ENCODE data around the gene COL4A6.

COL4A6 gene

GRCh38 chrX:108307132-108308085 lies 130.8 kb downstream of the COL4A6 start:
- H3K36me3 ChIP-seq (ENCODE audit: insufficient read depth, low read length): no peaks in the 10 kb centered on the region
- H2AFZ ChIP-seq (ENCODE audit: low read depth, low read length): no peak overlapping the region
- no peaks in the 10 kb centered on the region for H3K27me3 ChIP-seq (ENCODE audit: insufficient read depth, low read length)
- H3K4me3 ChIP-seq (ENCODE audit: low read length): no peak overlapping the region
- H3K9me3 ChIP-seq (ENCODE audit: low read length): no peaks in the 10 kb centered on the region
- H3K4me1 ChIP-seq (ENCODE audit: insufficient read depth, low read length): no peaks in the 10 kb centered on the region

- H3K27me3 ChIP-seq (ENCODE audit: insufficient read depth, low read length): no peaks in the 10 kb centered on the region
- H3K9me3 ChIP-seq (ENCODE audit: low read length): no peaks in the 10 kb centered on the region
- no peaks in the 10 kb centered on the region for H3K4me1 ChIP-seq (ENCODE audit: insufficient read depth, low read length)
- H3K36me3 ChIP-seq (ENCODE audit: insufficient read depth, low read length): no peaks in the 10 kb centered on the region
- H3K4me3 ChIP-seq (ENCODE audit: low read length): no peak overlapping the region
- no peak overlapping the region for H2AFZ ChIP-seq (ENCODE audit: low read depth, low read length)
Observed at GRCh38 chrX:108306086-108306485, 132.1 kb downstream of the COL4A6 start.

DNA sequence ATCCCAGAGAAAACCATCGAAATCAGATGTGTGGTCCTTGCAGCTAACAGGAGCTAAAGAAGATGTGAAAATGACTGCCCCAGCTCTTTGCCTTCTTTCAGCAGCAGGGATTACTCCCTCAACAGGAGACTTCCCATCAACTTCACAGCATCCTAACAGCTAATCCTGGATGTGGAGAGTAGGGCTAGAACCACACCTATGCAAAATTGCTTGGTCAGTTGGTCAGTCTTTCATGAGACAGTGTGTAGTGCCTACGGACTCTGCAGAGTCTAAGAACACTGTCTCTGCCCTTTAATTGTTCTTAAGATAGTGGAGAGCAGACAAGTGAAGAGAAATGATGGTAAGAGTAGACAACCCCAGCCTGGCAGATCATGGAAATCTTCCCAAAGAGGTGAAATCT lies 133.5 kb downstream of the COL4A6 start:
- H3K4me3 ChIP-seq (ENCODE audit: low read length): no peak overlapping the region
- no peak overlapping the region for H2AFZ ChIP-seq (ENCODE audit: low read depth, low read length)
- H3K27me3 ChIP-seq (ENCODE audit: insufficient read depth, low read length): no peaks in the 10 kb centered on the region
- H3K4me1 ChIP-seq (ENCODE audit: insufficient read depth, low read length): peaks cover 3% of the 10 kb centered on the region
- H3K36me3 ChIP-seq (ENCODE audit: insufficient read depth, low read length): no peaks in the 10 kb centered on the region
- H3K9me3 ChIP-seq (ENCODE audit: low read length): no peaks in the 10 kb centered on the region

DNA sequence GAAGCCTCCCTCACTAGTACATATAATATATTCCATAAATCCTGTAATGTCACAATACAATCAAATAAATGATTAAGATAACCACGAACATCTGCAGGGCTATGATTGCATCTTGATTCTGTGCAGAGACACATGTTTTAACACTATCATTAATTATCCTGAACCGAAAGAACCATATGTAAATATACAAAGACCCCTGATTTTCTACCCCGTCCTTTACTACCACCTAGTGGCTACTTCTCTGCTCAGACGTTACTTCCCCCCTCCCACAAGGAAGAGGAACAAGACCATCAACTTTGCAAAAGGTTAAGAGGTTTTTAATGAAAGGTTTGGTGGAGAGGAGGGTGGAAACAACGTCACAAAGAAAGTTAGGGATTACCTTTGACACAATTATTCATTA lies 134.0 kb downstream of the COL4A6 start:
- H3K36me3 ChIP-seq (ENCODE audit: insufficient read depth, low read length): no peaks in the 10 kb centered on the region
- no peaks in the 10 kb centered on the region for H3K27me3 ChIP-seq (ENCODE audit: insufficient read depth, low read length)
- H3K4me1 ChIP-seq (ENCODE audit: insufficient read depth, low read length): peaks cover 8% of the 10 kb centered on the region
- H3K9me3 ChIP-seq (ENCODE audit: low read length): no peaks in the 10 kb centered on the region
- H2AFZ ChIP-seq (ENCODE audit: low read depth, low read length): no peak overlapping the region
- H3K4me3 ChIP-seq (ENCODE audit: low read length): no peak overlapping the region

GRCh38 chrX:108303682-108304081 lies 134.5 kb downstream of the COL4A6 start:
- no peaks in the 10 kb centered on the region for H3K9me3 ChIP-seq (ENCODE audit: low read length)

DNA sequence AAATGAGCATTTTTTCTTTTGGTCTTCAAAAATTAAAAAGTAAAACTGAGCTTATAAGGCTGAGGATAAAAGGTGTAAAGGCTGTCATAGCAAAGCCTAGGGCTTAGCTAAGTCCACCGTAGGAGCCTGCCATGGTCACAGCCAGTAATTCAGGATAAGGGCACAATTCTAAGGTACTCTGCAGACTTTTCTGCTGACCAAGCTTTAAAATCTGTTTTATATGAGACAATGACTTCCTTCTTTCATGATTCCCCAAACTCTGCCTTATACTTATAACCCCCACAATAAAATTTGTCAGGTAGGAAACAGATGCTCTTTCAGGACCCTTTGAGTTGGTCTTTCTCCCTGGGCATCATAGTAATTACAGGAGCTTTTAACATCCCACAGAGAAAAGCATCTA lies 138.5 kb downstream of the COL4A6 start:
- Histone ChIP-seq H2AFZ (ENCODE audit: low read depth, low read length) (no peak overlapping the region), H3K4me1 (ENCODE audit: insufficient read depth, low read length) (peaks cover 14% of the 10 kb centered on the region), H3K9me3 (ENCODE audit: low read length) (no peaks in the 10 kb centered on the region), H3K4me3 (ENCODE audit: low read length) (no peak overlapping the region), H3K27me3 (ENCODE audit: insufficient read depth, low read length) (no peaks in the 10 kb centered on the region), H3K36me3 (ENCODE audit: insufficient read depth, low read length) (no peaks in the 10 kb centered on the region)

More at GRCh38 chrX:108303682-108304081, 134.5 kb downstream of the COL4A6 start:
- Histone ChIP-seq H2AFZ (ENCODE audit: low read depth, low read length) (no peak overlapping the region), H3K4me1 (ENCODE audit: insufficient read depth, low read length) (peaks cover 13% of the 10 kb centered on the region), H3K36me3 (ENCODE audit: insufficient read depth, low read length) (no peaks in the 10 kb centered on the region), H3K4me3 (ENCODE audit: low read length) (no peak overlapping the region), H3K27me3 (ENCODE audit: insufficient read depth, low read length) (no peaks in the 10 kb centered on the region)

DNA sequence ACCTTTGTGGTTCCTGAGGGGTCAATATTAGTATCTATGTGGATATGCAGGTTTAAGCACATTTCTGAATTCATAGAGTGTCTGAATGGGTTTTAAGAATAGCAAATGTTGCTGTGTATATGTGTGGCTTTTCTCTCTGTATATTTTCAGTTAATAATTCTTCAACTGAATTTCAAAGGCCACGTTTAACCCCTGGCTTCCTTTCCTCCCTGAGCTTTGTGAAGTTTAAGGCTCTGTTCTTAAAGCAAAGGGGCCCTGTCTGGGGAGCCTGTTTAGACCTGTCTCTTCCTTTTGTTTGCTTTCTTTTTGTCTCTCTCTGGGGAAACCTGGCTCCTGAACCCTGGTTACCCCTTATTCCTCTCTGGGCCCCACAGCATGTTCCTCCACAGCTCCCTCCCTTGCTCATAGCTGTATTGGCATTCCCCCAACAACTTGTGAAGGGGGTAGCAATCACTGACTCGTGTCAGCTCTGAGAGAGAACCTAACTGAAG lies 139.1 kb downstream of the COL4A6 start:
- no peaks in the 10 kb centered on the region for H3K36me3 ChIP-seq (ENCODE audit: insufficient read depth, low read length)
- H2AFZ ChIP-seq (ENCODE audit: low read depth, low read length): no peak overlapping the region
- H3K9me3 ChIP-seq (ENCODE audit: low read length): no peaks in the 10 kb centered on the region
- no peak overlapping the region for H3K4me3 ChIP-seq (ENCODE audit: low read length)
- peaks cover 14% of the 10 kb centered on the region for H3K4me1 ChIP-seq (ENCODE audit: insufficient read depth, low read length)
- no peaks in the 10 kb centered on the region for H3K27me3 ChIP-seq (ENCODE audit: insufficient read depth, low read length)

DNA sequence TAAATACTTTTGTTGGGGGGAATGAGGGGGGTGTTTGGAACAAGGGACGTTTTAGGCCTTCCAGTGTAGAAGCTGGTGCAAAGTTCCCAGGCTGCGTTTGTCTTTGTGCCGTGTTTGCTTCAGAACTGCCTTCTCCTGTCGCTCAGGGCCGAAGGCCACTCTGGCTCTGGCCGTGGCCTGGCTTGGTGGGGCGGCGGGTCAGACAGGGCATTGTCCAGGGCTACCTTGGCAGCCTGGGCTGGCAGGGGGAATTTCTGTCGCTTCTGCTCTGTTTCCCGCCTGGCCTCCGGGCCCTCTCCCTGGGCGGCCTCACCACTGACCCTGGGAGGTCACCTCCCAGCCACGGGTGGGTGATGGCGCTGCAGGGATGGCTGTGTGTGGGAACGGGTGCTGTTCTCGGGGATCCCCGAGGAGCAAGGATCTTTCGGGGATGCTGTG lies 140.0 kb downstream of the COL4A6 start:
- Histone ChIP-seq H3K27me3 (ENCODE audit: insufficient read depth, low read length) (no peaks in the 10 kb centered on the region), H3K9me3 (ENCODE audit: low read length) (no peaks in the 10 kb centered on the region), H3K4me3 (ENCODE audit: low read length) (no peak overlapping the region), H3K4me1 (ENCODE audit: insufficient read depth, low read length) (peaks cover 14% of the 10 kb centered on the region), H3K36me3 (ENCODE audit: insufficient read depth, low read length) (no peaks in the 10 kb centered on the region), H2AFZ (ENCODE audit: low read depth, low read length) (no peak overlapping the region)

GRCh38 chrX:108297290-108297689 lies 140.9 kb downstream of the COL4A6 start:
- peaks cover 14% of the 10 kb centered on the region for H3K4me1 ChIP-seq (ENCODE audit: insufficient read depth, low read length)
- H3K9me3 ChIP-seq (ENCODE audit: low read length): no peaks in the 10 kb centered on the region
- no peak overlapping the region for H3K4me3 ChIP-seq (ENCODE audit: low read length)
- H3K36me3 ChIP-seq (ENCODE audit: insufficient read depth, low read length): no peaks in the 10 kb centered on the region
- no peak overlapping the region for H2AFZ ChIP-seq (ENCODE audit: low read depth, low read length)
- H3K27me3 ChIP-seq (ENCODE audit: insufficient read depth, low read length): no peaks in the 10 kb centered on the region

DNA sequence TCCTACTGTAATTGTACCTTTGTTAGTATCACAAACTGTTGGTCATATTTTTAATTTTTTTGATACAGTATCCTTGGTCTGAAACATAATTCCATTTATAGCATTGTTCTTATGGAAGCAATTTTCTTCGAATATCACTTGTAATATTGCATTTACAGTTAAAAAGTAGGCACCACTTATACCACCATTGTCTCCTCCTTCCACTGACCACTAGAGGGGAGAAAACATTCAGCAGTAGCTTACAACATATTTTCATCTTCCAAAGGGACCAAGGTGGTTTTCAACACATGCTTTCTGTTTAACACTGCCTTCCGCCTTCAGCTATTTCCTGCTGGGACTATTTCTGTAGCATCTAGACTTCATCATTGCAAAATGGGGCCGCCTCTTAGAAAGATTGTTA lies 146.2 kb downstream of the COL4A6 start:
- H3K36me3 ChIP-seq (ENCODE audit: insufficient read depth, low read length): no peaks in the 10 kb centered on the region

GRCh38 chrX:108285918-108286317 lies 152.3 kb downstream of the COL4A6 start:
- no peaks in the 10 kb centered on the region for H3K36me3 ChIP-seq (ENCODE audit: insufficient read depth, low read length)
- no peak overlapping the region for H3K4me3 ChIP-seq (ENCODE audit: low read length)
- no peaks in the 10 kb centered on the region for H3K27me3 ChIP-seq (ENCODE audit: insufficient read depth, low read length)
- H2AFZ ChIP-seq (ENCODE audit: low read depth, low read length): no peak overlapping the region
- no peaks in the 10 kb centered on the region for H3K9me3 ChIP-seq (ENCODE audit: low read length)
- H3K4me1 ChIP-seq (ENCODE audit: insufficient read depth, low read length): no peaks in the 10 kb centered on the region

More for the DNA sequence above, 146.2 kb downstream of the COL4A6 start:
- H3K27me3 ChIP-seq (ENCODE audit: insufficient read depth, low read length): no peaks in the 10 kb centered on the region
- H2AFZ ChIP-seq (ENCODE audit: low read depth, low read length): no peak overlapping the region
- H3K4me3 ChIP-seq (ENCODE audit: low read length): no peak overlapping the region
- no peaks in the 10 kb centered on the region for H3K4me1 ChIP-seq (ENCODE audit: insufficient read depth, low read length)
- H3K9me3 ChIP-seq (ENCODE audit: low read length): no peaks in the 10 kb centered on the region

- Histone ChIP-seq H3K4me3 (ENCODE audit: low read length) (no peak overlapping the region), H3K4me1 (ENCODE audit: insufficient read depth, low read length) (no peaks in the 10 kb centered on the region), H3K27me3 (ENCODE audit: insufficient read depth, low read length) (no peaks in the 10 kb centered on the region), H3K36me3 (ENCODE audit: insufficient read depth, low read length) (no peaks in the 10 kb centered on the region), H2AFZ (ENCODE audit: low read depth, low read length) (no peak overlapping the region), H3K9me3 (ENCODE audit: low read length) (no peaks in the 10 kb centered on the region)
Observed at GRCh38 chrX:108285356-108285755, 152.9 kb downstream of the COL4A6 start.

GRCh38 chrX:108275732-108276131 lies 162.5 kb downstream of the COL4A6 start:
- no peaks in the 10 kb centered on the region for H3K4me1 ChIP-seq (ENCODE audit: insufficient read depth, low read length)
- H3K9me3 ChIP-seq (ENCODE audit: low read length): no peaks in the 10 kb centered on the region
- H3K4me3 ChIP-seq (ENCODE audit: low read length): no peak overlapping the region
- H2AFZ ChIP-seq (ENCODE audit: low read depth, low read length): no peak overlapping the region
- H3K36me3 ChIP-seq (ENCODE audit: insufficient read depth, low read length): no peaks in the 10 kb centered on the region
- no peaks in the 10 kb centered on the region for H3K27me3 ChIP-seq (ENCODE audit: insufficient read depth, low read length)

All from neuron (in vitro differentiated cells).